SK-N-DZ (cell line): ENCODE measurements around the gene PP2D1. TPM values are rescaled to one million over a fixed set of nuclear protein-coding genes. Genes with fewer than 3 reads are reported as not detected.
A peak's percentile ranks its signal among the peaks of the same experiment; 100 is the strongest.
"Not testable (repeated sequence)": the region's sequence is repeated elsewhere in the genome, so short reads cannot be mapped to it uniquely, and the experiment has no call there.

Source experiments
- DNase-seq: peaks from one replicate; pipeline ENCODE4 v3.0.0-alpha.2; 2015; ENCODE audit warnings: low spot score
- polyA plus RNA-seq, 2 experiments: library from polyadenylated mRNA; depleted of rRNA; stranded (reverse); fragments of >200 nt; gene quantifications; 2 replicates each; pipeline ENCODE4 v1.2.3, GENCODE V29; 2014

PP2D1 gene, protein sequence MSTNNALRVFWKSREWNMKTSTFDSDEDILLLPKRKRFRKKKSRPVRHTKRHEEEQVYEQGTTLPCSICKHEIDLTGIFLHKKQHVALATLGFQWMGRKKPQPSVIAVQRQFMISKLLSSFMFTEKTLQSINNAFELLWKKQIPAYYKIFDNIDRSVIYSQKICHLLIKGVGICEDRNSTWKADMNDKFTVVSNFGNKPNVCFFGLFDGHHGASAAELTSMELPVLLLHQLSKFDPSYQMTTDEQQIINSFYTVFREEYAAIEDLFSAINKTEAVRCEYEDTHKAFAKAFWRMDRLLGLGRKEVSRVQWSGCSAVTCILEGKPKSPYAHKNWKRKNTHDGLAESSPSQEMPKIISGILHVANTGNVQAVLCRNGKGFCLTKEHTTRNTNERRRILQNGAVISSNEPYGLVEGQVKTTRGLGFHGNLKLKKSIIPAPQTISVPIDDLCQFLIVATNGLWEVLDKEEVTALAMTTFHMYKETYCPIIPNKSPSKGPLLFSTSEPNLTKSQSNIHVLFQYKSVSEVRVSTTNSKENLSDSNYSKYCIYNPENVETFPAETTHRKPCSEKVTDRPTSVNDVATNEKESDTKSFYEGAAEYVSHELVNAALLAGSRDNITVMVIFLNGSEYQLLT
- polyA plus RNA-seq (2014; cell fraction: cytosol; rRNA removed) = not detected in 2 replicates
- not detected in 2 replicates for polyA plus RNA-seq (2014; cell fraction: nucleus; rRNA removed)

DNA sequence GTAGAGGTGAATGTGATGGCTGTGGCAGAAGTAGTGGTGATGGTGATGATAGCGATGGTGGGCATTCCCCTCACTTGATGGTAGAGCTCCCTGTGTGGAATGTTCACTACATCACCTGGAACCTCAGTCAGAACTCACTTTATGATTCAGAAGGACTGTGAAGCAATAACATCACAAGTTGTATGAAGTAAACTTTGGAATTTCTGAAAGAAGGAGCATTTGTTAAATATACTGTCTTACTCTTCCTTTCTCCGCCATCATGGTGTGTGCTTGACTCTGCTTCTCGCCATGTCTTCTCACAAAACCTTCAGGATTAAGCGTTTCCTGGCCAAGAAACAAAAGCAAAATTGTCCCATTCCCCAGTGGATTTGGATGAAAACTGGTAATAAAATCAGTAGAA, at the start of gene PP2D1:
Gene PP2D1 (minus strand): TSS at position 101 of the 400 bp plus-strand sequence. CDS start 192 bp downstream, outside the sequence.
- no peak for DNase-seq

DNA sequence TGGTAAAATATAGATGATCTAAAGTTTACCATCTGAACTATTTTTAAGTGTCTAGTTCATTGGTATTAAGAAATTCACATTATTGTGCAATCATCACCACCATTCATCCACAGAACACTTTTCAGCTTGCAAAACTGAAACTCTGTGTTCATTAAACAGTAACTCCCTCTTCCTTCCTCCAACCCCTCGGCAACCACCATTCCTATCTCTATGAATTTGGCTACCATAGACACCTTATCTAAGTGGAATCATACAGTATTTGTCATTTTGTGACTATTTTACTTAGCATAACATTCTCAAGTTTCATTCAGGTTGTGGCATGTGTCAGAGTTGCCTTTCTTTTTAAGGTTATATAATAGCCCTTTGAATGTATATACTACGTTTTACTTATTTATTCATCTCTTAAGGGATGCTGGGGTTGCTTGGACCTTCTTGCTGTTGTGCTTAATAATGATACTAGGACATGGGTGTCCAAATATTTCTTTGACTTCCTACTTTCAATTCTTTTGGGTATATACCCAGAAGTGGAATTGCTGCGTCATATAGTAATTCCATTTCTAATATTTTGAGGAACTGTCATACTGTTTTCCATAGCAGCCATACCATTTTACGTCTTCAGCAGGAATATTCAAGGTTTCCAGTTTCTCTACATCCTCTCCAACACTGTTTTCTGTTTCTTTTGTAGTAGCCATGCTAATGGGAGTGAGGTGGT, 49.1 kb upstream of the PP2D1 start:
- DNase-seq = no peak

DNA sequence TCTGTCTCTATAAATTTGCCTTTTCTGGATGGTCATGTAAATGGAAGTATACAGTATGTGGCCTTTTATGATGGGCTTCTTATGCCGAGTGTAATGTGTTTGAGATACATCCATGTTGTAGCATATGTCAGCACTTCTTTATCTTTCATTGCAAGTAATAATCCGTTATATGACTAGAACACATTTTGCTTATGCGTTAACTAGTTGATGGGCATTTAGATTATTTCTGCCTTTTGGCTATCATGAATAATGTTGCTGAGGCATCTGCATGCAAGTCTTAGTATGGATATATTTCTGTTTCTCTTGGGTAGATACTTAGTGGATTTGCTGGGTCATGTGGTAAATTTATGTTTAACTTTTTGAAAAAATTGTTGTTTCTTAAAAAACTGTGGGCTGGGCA, 47.9 kb upstream of the PP2D1 start:
- DNase-seq = no peak

DNA sequence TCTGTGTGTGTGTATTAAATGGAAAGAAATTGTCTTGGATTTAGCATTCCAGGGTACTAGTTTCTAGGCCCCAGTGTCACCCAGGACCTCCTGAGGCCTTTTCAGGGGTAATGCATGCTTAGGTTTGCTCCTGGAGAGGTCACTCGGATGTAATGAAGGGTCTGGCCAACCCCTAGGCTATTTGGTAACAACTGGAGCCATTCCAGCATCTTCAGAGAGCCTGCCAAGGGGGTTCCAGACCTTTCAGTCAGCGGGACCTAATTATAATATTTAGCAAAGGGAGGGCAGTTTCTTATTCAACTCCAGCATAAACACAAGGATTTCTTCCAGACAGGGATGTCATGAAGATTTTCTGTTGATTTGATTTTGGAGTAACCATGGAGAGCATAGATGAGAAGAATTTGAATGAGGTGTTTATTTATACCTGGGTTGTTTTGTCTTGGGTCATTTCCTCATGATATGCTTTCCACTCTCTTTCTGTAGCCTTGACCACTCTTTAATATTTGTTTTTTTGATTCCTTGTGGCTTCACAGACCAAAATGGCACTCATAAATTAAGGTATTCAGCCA, 45.6 kb upstream of the PP2D1 start:
- DNase-seq = no peak

DNA sequence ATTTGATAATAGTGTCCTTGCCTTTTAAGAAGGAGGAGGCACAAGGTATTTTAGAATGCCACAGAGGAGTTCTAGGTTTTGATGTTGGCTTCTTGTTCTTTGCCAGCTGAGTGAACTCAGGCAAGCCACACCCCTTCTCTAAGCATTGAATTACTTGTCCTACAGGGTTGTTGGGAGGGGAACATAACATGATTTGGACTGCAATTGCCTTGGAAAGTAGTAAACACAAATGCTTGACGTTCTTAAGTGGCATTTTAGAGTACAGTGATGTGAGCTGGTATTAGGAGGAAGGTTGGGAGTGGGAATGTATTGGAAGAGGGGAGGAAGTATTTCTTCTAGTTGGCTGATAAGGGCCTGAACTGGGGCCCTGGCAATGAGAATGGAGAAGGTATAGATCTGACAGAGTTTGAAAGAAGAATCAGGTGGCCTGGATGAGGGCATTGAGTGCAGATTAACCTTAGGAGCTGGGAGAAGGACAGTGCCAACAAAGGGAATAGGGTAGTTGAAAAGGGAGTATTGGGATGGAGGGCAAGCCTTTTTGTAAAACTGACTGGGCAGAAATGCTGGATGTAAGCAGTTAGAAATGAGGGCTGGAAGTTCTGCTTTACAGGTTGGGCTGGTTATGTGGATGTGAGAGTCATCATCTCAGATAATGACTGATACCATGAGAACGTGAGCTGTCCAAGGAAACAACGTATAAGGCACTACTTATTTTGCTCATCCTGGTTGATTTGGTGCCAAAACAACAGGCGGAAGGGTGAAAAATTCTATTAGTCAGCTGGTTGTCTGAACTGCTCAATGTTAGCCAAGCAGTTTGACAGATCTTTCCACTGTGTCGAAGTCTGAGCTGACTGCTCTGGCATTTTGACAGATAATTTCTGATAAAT, 44.9 kb upstream of the PP2D1 start:
- DNase-seq = no peak

DNA sequence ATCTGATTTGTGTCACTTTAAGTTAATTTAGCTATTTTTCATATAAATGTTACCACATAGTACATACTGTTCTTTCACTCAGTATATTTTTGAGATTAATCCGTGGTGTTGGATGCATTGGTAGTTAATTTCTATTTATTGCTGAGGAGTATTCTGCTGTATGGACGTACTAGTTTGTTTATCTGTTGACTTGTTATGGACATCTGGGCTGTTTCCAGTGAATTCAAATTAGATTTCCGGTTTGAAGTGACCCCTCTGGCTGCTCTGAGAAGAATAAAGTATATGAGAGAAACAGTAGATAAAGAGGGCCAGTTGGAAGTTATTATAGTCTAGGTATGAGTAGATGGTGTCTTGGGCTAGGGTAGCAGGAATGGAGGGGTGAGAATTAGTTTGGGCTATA, 43.8 kb upstream of the PP2D1 start:
- peak; percentile 67 for DNase-seq

DNA sequence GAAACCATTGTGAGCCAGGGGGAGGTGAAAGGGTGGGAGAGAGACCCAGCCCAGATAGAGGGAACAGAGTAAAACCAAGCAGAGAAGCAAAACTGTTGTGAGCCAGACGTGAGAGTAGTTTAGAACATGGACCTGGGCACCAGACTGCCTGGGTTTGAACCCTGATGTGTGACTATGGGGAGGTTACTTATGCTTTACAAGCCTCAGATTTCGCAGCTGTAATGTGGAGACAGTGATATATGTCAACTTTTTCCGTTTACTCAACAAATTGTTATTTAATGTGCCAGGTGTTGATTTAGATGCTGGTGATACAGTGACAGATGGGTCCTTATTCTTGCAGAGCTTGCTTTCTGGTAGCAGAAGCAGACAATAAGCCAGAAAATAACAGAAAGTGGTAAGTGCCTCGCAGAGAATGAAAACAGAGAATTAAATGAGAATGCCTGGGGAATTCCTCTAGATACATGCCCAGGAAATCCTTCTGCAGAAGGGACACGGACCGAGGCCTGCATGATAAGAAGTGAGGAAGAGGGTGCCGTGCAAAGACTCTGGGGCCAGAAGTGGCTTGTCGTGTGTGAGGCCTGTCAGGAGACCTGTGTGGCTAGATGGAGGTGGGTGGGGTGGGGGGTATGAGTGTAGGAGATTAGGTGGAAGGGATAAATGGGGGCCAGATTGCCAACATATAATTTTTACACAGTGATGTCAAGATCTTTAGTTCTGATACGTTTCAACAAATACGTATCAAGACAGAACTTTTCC, 43.1 kb upstream of the PP2D1 start:
- peak; percentile 78 for DNase-seq

DNA sequence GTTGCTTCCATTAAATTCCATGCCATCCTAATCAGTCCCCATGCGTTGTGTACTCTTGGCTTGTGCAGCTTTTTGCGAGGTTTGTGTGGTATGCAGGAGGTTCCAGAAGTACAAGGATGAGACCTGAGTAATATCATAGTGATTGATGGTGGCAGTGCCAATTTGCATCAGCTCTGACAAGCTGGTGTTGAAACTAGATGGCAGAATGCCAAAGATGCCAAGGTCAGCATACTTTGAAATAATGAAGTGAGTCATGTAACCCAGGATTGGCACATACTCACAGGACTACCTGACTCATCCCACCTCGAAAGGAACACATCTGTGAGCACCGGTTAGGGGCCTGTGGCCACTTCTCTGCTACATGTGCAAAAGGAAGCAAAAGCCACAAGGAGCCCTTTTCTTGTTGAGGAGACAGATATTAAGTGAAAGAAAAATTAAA, 42.5 kb upstream of the PP2D1 start:
- peak; percentile 43 for DNase-seq

DNA sequence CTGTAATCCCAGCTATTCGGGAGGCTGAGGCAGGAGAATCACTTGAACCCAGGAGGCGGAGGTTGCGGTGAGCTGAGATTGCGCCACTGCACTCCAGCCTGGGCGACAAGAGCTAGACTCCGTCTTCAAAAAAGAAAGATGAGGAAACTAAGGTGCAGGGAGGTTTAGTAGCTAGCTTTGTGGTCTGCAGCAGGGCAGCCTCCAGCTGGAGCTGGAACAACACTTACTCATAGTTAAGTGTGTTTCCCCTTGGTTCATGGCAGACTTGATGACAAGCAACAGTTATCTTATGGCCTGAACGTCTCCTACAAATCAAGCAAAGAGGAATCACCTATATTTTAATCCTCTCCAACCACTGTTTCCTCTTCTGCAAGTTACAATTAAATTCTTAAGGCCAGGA, 40.8 kb upstream of the PP2D1 start:
- DNase-seq = no peak

DNA sequence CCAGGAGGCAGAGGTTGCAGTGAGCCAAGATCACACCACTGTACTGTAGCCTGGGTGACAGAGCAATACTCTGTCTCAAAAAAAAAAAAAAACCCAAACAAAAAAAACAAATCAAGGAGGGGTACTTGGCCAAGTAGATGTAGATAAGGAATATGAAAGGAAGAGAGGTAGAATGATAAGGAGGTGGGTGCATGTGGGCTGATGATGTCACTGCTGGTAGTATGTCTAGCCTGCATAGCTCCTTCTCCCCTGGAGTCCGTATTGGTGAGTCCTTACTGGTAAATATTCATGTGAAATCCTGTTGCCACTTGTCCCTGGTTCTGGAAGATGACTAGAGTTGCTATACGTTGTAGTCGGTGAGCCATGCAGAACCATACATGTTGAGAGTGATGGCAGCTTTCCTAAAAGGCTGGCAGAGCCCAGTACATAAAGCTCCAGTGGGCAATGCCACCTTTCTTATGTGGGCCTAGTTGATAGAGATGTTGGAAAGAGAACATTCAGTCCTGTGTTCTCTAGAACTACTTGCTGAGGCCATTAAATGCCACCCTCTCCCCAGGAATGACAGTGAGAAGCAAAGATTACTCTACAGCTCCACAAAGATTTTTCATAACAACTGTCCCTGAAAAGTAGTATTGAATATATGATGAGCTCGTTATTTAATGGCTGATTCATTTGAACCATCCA, 39.2 kb upstream of the PP2D1 start:
- no peak for DNase-seq

DNA sequence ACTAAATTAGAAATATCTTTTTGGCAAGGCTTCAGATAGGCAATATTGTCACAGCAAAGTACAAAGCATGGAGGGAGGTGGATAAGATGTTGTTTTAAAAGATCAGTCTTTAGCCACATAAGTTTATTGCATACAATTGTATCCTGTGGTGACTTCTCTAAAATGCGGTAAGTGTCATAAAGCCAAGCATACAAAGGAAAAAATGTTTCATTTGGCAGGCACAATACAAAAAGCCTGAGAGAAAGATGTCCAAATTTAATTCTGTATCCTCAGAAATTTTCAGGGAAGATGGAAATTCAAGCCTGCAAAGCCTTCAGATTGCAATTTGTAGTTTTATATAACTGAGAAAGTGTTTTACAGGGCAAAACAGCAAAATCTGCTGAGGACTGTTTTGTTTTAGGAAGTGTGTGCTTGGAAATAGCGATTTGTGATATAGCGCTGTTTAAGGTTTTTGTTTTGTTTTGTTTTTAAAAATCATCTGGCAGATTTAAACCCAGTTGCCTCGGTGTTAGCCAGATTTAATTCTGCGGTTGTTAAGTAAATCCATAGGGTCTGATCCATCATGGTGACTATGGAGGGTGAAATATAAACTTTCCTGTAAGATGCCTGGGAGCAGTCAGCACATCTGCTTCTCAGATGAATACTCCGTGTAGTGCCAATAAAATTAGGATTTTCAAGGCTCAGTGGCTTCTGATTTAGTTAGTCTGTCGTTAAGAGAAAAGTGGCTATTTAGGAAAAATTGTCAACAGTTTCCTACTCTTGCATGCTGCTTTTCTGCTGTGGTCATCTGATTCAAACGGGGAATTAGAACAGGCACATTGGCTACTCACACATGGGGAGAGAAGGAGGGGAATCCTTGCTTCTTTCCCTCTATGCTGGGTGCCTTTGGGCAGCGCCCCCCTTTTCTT, 36.2 kb upstream of the PP2D1 start:
- DNase-seq = peak; percentile 72

DNA sequence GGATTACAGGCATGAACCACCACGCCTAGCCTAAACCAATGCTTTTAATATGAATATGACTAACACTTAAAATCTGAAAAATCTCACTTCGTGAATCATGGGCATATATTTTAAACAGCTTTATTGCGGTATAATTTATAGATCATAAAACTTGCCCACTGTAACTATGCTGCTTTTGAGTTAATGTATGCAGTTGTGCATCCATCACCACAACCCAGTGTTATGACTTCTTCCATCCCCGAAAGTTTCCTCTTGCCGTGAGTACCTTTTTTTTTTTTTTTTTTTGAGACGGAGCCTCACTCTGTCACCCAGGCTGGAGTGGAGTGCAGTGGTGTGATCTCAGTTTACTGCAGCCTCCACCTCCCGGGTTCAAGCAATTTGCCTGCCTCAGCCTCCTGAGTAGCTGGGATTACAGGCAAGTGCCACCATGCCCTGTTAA, 35.3 kb upstream of the PP2D1 start:
- DNase-seq = no peak

DNA sequence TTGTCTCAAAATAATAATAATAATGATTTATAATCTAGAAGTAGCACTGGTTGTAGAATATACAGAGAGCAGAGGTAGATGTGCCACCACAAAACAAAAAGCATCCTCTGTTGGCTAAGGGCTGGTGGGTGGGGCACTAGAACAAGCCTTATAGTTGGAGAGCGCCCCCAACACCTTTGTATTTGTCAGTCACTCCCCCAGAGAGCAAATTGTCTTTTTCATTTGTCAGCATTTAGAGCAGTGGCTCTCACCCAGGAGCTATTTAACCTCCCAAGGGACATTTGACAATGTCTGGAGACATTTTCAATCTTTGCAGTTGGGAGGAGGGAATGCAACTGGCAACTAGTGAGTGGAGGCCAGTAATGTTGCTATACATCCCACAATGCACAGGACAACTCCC, 34.5 kb upstream of the PP2D1 start:
- DNase-seq = peak; percentile 45

DNA sequence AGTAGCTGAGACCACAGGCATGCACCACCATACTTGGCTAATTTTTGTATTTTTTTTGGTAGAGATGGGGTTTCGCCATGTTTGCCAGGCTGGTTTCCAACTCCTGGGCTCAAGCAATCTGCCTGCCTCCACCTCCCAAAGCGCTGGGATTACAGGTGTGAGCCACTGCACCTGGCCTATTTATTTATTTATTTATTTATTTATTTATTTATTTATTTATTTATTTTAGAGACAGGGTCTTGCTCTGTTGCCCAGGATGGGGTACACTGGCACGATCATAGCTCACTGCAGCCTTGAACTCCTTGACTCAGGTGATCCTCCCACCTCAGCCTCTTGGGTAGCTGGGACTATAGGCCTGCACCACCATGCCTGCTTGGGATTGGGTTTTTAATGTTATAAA, 33.1 kb upstream of the PP2D1 start:
- not testable (repeated sequence) for DNase-seq

DNA sequence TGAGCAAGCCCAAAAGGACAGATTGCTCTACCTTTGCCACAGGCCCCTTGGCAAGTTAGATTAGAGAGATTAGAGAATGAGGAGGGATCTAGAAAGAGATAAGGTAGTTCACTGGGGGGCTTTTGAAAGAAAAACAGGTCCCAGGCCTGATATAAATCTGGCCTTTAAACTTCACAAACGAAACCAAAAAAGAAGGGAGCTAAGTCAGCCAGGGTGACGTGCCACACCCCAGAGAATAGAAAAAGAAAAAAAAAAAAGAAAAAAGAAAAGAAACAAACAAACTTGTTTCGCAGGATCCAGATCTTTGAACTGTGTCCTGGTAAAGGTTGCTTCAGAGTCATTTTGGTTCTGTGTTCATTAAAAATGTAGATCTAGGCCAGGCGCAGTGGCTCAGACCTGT, 31.8 kb upstream of the PP2D1 start:
- no peak for DNase-seq

DNA sequence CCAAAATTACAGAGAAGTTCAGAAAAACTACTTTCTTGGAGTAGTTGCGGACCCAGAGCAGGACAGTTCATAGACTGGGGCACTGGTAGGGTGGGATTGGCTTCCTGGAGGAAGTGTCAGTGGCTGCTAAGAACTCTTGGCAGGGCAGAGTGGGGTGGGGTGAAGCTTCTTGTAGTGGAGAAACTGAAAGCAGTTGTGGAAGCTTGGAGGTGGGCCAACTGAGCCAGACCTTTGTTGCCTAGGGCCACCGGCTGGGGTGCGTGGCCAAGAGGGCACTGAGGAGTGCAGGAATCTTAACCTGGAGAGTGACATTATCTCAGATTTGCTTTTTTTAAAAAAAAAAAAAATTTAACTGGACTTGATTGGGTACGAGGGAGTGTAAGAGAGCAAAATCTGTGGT, 31.3 kb upstream of the PP2D1 start:
- no peak for DNase-seq

DNA sequence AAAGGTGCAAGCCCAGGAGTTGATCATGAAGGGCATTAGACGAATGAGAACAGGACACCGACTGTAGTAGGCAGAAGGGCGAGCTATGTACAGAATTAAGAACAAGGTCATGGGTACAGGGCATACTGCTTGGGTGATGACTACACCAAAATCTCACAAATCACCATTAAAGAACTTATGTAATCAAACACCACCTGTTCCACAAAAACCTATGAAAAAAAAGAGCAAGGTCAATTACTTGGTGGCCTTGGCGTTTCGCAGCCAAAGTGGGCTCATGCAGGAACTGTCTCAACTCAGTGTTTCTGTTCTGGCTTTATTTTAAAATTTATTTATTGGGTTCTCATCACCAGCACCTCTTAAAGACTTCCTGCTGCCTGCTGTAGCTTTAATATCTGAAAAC, 30.3 kb upstream of the PP2D1 start:
- DNase-seq = no peak

DNA sequence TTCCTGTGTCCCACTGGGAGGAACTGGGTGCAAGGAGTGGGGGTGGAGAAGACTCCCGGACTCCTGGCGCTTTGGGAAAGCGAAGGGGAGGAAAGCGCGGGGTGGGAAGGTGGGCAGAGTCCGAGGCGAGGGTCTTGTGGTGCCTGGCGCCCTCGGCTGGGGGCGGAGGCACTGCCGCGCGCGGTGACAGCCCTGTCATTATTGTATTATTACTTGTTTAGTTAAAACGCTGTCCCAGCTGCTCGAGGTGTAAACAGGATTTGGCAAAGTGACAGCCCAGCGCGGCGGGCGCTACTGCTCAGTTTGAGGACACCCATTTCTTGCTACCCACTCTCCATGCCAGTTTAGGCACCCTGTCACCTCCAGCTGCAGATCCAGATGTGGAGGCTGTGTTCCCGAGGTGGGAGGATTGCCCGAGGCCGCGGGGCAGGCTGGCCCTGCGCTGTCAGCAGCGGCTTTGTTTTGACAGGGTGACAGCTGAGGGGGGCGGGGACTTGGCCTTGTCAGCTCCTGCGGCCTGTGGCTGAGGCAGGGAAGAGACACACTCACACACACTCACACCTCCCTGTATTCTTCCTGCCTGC, 29.2 kb upstream of the PP2D1 start:
- DNase-seq = peak; percentile 74
